ENCODE measurements around the gene HSD11B2. TPM values are rescaled to one million over a fixed set of nuclear protein-coding genes. Genes with fewer than 3 reads are reported as not detected.
A peak's percentile ranks its signal among the peaks of the same experiment; 100 is the strongest.

The HSD11B2 gene
- total RNA-seq, 2 donors from 2014 or later: not detected

- Histone ChIP-seq H3K4me1 (ENCODE audit: control insufficient read depth in 1 of 2, low read depth in 2 of 2) (peaks cover 9 to 18% of the 10 kb centered on the region in 2 donors), H3K9me3 (no peaks in the 10 kb centered on the region), H3K27ac (no peak overlapping the region), H3K36me3 (no peaks in the 10 kb centered on the region), H3K4me3 (no peak overlapping the region), H3K27me3 (replicated peaks; ENCODE audit: insufficient read depth) (no peaks in the 10 kb centered on the region)
- TF ChIP-seq CTCF (IDR thresholded peaks at IDR 0.05): no peak
- no peak for DNase-seq (ENCODE audit: low spot score)
- ATAC-seq (ENCODE audit: insufficient number of reproducible peaks, low FRiP score, low read depth): no peak
Measured at GRCh38 chr16:67471758-67472384, 41.0 kb downstream of the HSD11B2 start.

- no peaks in the 10 kb centered on the region for H3K9me3 ChIP-seq
- TF ChIP-seq CTCF (IDR thresholded peaks at IDR 0.05): no peak
- peaks cover 22 to 27% of the 10 kb centered on the region in 2 donors for H3K4me1 ChIP-seq (ENCODE audit: control insufficient read depth in 1 of 2, low read depth in 2 of 2)
- H3K4me3 ChIP-seq: no peak overlapping the region
- DNase-seq (ENCODE audit: low spot score): no peak
- ATAC-seq (ENCODE audit: insufficient number of reproducible peaks, low FRiP score, low read depth): no peak
- no peak overlapping the region for H3K27ac ChIP-seq
- no peaks in the 10 kb centered on the region for H3K36me3 ChIP-seq
- no peaks in the 10 kb centered on the region for H3K27me3 ChIP-seq (replicated peaks; ENCODE audit: insufficient read depth)
Measured at GRCh38 chr16:67474551-67475455, 43.9 kb downstream of the HSD11B2 start.

- no peaks in the 10 kb centered on the region for H3K36me3 ChIP-seq
- H3K9me3 ChIP-seq: no peaks in the 10 kb centered on the region
- H3K27ac ChIP-seq: no peak overlapping the region
- DNase-seq (ENCODE audit: low spot score) (no peak), ATAC-seq (ENCODE audit: insufficient number of reproducible peaks, low FRiP score, low read depth) (no peak)
- no peaks in the 10 kb centered on the region for H3K27me3 ChIP-seq (replicated peaks; ENCODE audit: insufficient read depth)
- no peak for TF ChIP-seq CTCF (IDR thresholded peaks at IDR 0.05)
- peaks cover 21 to 32% of the 10 kb centered on the region in 2 donors for H3K4me1 ChIP-seq (ENCODE audit: control insufficient read depth in 1 of 2, low read depth in 2 of 2)
- H3K4me3 ChIP-seq: no peak overlapping the region
Measured at GRCh38 chr16:67477960-67478554, 47.1 kb downstream of the HSD11B2 start.

GRCh38 chr16:67480833-67481560 is 50.1 kb downstream of the HSD11B2 start, which contains the start of gene ATP6V0D1:
Gene ATP6V0D1, minus strand, starts transcription at chr16:67481157. Its CDS starts 71 bp downstream, at chr16:67481086.
- TF ChIP-seq CTCF (IDR thresholded peaks at IDR 0.05): peak; percentile 84
- peaks cover 21 to 29% of the 10 kb centered on the region in 2 donors for H3K4me1 ChIP-seq (ENCODE audit: control insufficient read depth in 1 of 2, low read depth in 2 of 2)
- no peaks in the 10 kb centered on the region for H3K36me3 ChIP-seq
- no peaks in the 10 kb centered on the region for H3K27me3 ChIP-seq (replicated peaks; ENCODE audit: insufficient read depth)
- H3K27ac ChIP-seq: peak within 1 kb of the TSS; percentile 74 to 90
- H3K4me3 ChIP-seq: peak within 1 kb of the TSS; percentile 92
- DNase-seq (ENCODE audit: low spot score): peak; percentile 84
- H3K9me3 ChIP-seq: no peaks in the 10 kb centered on the region
- peak; percentile 96 for ATAC-seq (ENCODE audit: insufficient number of reproducible peaks, low FRiP score, low read depth)
